GM18505 (cell line): ENCODE data around the gene DIPK1C.

Source experiments
- ATAC-seq: cut with Tn5 transposase; IDR thresholded peaks from one replicate; pipeline ENCODE4 v1.9.1; 2021; ENCODE audit not compliant: unreplicated experiment
- POLR2A ChIP-seq: IDR thresholded peaks from 4 replicates; pipeline ENCODE4 v1.6.1; 2011; ENCODE audit warnings: borderline replicate concordance; ENCODE audit not compliant: insufficient read depth, insufficient read length; ENCODE audit errors: extremely low read depth

The DIPK1C gene

DNA sequence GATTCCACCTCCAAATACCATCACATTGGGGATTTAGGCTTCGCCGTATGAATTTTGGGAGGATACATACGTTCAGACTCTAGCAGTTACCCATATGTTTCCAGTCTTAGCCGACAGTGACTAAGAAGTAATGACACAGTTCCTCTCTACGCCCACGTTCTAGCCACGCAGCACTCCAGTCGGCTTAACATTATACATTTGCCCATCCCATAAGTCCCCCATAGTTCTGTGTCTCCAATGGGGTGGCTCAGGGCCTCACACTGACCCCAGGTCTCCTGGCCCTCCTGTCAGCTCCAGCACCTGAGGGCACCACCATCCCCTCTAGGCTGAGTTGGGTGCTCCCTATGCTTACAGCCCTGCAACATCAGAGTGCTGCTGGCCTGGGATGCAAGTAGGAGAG lies 20.7 kb upstream of the DIPK1C start:
- no peak for TF ChIP-seq POLR2A
- ATAC-seq = no peak

DNA sequence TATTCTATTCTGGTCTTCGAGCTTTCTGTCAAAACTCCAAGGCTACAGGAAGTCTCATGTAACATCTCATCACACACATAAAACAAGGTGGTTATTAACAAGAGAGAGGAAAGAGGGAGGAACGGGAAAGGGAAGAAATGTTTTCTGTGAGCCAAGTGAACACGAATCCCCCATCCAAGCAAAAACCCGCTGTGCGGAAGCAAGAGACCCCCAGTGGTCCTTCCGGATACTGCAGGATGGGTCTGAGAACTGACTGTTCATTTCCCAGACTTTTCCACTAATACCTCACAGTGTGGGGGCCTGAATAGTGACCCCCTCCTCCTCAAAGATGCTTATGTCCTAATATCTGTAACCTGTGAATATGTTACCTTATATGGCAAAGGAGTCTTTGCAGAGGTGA lies 19.0 kb upstream of the DIPK1C start:
- no peak for ATAC-seq
- no peak for TF ChIP-seq POLR2A

DNA sequence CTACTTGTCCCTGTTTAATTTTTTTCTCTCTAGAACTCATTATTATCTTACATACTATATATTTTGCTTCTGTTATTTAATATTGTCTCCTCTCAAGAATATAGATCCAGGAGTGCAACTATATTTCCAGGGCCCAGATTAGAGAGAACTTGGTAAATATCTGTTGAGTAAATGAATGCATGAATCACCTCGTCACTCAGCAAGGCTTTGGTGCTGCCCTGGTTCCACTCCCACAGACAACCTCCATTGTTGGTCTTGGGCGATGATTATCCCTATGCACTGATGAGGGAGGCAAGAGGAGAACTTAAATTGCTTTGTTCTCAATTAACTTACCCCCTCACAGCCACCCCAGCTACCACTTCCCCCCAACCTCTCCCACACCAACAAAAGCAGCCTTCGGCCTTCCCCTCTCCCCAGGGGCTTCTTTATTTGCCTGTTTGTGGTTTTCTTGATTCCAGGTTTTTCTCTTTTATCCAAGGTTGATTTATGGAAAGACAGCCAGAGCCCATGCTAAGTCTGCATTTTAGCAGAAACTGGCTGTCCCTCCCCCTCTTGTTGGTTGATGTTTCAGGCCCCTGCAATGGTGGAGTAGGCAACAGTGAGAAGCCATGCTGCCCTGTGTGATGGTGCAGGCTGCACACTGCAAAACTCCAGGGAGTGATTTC lies 17.0 kb upstream of the DIPK1C start:
- no peak for TF ChIP-seq POLR2A
- no peak for ATAC-seq

DNA sequence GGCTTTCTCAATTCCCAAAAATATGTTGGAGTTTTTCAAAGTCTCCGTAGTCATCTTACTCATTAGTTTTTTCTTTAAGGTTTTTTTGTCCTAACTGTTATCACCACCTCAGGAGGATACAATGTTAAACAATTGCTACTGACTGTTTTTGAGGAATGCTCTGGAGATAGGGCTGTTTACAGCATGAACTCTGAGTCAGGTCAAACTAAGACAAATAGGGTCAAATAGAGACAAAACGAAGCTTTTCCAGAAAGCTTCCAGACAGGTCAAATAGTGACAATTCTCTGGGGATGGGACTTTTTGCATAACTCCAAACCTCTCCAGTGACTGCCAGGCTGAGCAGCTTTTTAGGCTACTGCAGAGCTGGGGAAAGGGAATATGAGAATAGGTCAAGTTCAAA lies 15.2 kb upstream of the DIPK1C start:
- ATAC-seq = no peak
- TF ChIP-seq POLR2A = no peak

DNA sequence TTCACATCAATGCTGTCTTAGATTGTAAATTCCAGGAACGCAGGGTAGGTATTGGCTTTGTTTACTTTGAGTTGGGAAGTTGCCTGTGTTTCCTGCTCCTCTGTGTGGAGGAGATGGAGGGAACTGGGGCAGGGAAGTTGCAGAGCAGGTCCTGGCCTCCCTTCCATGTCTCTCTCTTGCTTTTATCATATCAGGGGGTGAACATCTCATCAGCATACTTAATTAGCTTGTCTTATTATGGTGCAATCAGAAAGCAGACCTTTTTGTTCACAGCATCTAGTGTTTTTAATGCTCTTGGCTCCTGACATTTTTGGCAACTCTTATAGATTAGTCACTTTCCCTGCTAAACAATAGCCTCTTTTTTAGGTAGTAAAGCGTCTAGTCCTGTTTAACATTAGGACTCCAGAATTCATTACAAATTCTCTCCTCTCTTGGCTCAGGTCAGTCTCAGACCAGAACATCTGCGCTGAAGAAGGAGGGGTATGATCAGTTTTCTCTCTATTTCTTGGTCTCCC lies 11.5 kb upstream of the DIPK1C start:
- no peak for ATAC-seq
- TF ChIP-seq POLR2A = no peak

DNA sequence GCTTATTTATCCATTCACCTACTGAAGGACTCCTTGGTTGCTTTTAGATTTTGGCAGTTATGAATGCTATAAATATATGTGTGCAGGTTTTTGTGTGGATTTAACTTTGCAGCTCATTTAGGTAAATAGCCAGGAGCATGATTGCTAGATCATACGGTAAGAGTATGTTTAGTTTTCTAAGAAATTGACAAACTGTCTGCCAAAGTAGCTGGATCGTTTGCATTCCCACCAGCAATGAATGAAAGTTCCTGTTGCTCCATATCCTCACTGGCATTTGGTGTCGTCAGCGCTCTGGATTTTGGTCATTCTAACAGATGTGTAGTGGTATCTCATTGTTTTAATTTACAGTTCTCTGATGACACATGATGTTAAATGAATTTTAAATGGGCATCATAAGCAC lies 8.7 kb upstream of the DIPK1C start:
- TF ChIP-seq POLR2A = no peak
- ATAC-seq = no peak

DNA sequence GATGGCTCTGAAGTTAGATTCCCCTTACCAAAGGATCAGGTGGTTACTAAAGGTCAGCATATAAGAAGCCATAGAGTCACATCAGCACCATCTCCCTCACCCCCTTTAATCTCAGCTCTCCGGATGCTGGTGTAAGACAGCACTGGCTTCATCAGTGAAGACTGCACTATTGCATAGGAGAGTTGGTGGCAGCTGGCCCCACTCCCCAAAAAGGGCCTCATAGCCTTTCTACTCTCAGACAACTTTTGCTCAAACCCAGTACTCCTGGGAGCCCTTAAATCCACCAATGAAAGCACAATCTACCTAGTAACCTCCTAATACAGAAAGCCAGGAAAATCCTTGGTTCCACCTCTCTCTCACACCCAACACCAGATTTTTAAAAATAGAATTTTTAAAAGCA lies 6.9 kb upstream of the DIPK1C start:
- TF ChIP-seq POLR2A = no peak
- no peak for ATAC-seq

DNA sequence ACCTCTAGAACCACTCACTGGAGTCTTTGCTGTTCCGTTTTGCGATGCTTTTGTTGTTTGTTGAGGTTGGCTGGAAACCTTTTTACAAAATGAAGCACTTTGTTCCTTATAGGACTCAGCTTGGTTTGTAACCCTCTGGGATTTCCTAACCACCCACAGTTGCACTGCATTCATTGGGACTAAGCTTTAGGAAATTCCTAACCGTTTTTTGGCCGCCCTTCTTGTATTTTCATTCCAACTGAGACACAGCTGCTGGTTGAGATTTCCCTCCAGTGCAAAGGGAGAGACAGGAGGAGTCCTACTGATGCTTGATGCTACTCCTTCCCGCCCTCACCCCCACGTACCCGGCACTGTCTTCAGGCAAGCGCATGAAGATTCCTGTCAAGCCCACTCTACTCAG lies 6.1 kb upstream of the DIPK1C start:
- no peak for TF ChIP-seq POLR2A
- no peak for ATAC-seq

DNA sequence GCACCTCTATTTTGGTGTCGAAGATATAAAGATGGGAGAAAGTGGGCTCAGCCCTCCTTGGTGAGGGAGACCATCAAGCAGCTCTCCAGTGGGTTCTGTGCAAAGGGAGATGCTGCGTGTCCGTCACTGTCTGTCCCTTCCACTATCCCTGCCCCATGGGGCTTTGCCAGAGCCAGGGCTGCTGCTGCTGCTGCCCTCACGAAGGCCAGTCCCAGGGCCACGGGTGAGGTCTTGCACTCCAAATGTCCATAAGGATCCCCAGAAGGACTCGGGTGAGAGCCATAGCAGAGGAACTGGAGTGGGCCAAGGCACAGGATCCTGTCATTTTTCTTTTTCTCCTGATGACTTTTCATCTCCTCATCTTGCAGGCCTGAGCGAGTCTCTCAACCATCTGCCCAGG lies 3.7 kb upstream of the DIPK1C start:
- no peak for TF ChIP-seq POLR2A
- no peak for ATAC-seq

DNA sequence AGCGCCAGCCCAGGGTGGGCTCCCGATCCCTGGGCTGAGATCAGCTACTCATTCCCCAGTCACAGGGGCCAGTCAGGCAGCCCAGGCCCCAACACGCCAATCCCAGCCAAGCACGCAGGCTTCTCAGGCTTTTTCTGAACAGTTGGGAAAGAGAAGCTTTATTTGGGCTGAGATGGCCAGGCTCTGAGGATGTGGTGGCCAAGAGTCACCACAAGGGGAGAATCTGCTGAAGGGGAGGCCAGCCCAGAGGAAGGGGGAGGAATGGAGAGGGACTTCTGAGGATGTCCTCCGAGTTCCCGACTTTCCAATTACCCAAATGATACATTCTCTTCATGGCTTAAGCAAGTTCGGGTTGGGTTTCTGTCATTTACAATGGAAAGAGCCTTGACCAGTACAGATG lies 2.8 kb upstream of the DIPK1C start:
- no peak for TF ChIP-seq POLR2A
- ATAC-seq = no peak

DNA sequence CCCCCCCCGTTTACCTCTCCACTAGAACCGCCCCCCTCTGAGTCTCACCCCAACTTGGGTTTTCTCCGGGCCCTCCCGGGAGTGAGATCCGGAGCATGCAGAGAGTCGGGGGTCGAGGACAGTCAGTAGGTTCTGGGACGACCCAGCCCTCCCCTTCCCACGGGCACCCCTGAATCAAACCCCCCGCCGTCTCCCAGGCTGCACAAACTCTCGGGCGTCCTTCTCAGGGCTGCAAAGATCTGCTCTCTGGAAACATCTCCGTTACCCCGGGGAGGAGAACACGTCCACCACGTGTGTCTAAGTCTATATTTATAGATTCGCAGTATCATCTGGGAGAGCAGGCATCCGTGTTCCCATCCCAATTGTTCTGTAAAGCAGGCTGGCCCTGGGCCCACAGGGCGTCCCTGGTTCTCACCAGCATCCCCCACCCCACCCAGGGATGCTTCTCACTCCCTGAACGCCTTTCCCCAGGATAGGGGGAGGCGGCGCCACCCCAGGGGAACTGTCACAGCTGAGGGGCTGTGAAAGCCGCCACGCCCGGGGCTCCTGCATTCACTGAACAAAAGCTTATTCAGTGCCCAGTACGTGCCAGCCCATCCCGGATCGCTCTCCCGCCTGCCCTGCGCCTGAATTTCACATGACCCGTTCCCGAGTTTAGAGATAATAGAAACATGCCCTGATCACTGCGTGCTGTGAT lies 765 bp upstream of the DIPK1C start:
- ATAC-seq = no peak
- TF ChIP-seq POLR2A = no peak

DNA sequence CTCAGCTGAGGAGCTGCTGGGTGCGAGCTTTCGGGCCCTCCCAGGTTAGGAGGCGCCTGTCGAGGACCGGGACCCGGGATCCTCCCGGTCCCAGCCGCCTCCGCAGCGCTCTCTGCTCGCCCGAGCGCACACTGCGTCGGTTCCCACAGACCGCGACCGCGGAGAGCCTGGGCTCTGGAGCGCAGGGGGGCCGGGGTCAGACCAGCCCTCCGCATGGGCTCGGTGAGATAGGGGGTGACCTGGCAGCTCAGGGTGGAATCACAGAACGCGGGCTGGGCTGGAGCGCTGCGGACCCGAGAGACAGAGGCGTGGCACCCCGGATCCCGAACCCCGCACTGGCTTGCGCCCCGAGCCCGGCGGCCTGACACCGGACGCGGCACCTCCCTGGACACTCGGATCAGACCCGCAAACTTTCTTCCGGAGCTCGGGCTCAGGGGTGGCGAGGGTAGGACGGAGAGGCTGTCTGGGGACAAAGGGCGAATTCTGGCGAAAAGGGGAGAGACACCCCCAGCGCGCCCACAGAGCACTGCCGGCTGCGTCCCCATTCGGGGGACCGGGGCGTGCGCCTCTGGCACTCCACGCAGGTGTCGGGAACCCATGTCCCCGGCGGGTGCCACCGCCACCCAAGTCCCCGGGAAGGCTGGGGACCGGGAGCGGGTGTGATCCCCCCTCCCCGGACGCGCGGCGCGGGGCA lies 612 bp downstream of the DIPK1C start:
- ATAC-seq = no peak
- TF ChIP-seq POLR2A = no peak

DNA sequence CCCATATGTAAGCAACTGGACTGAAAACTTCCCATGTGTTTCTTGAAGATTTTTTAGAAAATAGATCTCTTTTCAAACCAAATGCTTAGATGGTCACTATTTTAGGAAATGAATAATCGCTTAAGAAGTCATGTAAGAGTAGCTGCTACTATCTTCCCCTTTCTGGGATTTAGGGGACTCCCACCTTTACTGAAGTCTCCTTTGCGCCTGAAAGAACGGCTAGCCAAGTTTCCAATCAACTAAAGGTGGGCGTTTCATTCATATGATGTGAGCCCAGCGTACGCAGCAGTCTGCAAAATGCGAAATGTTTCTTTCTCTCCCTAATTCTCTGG lies 1.1 kb downstream of the DIPK1C start:
- ATAC-seq = no peak

DNA sequence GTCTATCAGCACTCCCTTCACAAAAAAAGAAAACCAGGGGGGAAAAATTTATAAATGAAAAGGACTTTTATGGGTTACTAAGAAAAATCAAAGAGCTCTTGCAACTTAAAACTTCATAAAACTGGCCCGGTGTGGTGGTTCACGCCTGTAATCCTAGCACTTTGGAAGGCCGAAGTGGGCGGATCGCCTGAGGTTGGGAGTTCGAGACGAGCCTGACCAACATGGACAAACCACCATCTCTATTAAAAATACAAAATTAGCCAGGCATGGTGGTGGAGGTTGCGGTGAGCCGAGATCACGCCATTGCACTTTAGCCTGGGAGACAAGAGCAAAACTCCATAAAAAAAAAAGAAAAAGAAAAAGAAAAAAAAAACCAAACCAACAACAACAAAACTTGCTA lies 1.7 kb downstream of the DIPK1C start:
- ATAC-seq = no peak
- TF ChIP-seq POLR2A = no peak

More for the DNA sequence above, 1.1 kb downstream of the DIPK1C start:
- no peak for TF ChIP-seq POLR2A
